Measurements from ENCODE around the gene IKZF1. TPM values are rescaled to one million over a fixed set of nuclear protein-coding genes. Genes with fewer than 3 reads are reported as not detected.

Gene IKZF1
- total RNA-seq, 6 experiments from 2014 or later, result 3.1 to 9.6 (median 5.2) TPM

DNA sequence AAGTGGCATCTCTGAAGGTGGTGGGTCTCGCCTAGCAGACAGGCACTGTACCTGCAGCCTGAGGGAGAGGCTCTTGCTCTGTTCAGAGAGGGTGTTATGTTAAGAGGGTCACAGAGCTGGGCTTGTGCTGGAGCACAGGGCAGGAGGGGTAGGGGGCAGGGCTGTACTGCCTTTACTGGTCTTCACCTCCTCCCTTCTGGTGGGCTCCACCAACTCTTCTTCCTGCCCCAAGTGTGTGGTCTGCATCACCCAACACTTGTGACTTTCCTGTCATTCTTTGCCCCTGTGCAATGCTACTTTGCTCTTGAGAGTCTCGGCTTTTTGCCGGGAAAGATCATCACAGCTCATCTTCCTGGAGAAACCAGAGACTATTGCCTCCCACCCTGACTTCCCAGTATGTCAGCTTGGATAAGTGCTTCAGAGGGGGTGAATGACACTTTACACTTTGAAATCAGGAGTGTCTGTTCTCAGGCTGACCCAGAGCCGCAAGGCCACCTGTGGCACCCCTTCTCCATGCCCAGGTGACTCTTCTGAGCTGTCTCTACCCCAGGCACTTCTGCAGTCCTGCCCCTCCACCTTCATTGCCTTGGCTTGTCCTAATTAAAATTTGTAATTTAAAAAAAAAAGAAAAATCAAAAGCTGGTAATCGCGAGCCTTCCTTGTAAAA lies 38.4 kb upstream of the IKZF1 start:
- H3K9me3 ChIP-seq, result no peaks in the 10 kb centered on the region
- no peaks in the 10 kb centered on the region for H3K4me1 ChIP-seq
- WGBS (ENCODE audit: insufficient coverage, low coverage, low lambda C conversion rate, missing lambda C conversion rate), result 63% methylated on average over 5 of the region's 6 CpGs
- TF ChIP-seq CTCF (IDR thresholded peaks at IDR 0.05) (no peak), POLR2A (IDR thresholded peaks at IDR 0.05) (no peak)
- ATAC-seq (peak in 3 of 4 donors; percentile 15 to 33 (median 33)), DNase-seq (no peak)
- H3K36me3 ChIP-seq, result no peaks in the 10 kb centered on the region
- no peaks in the 10 kb centered on the region for H3K27me3 ChIP-seq
- intact Hi-C loops (cut with DNase I), result no loop called here
- H3K4me3 ChIP-seq, result no peak overlapping the region
- no peak overlapping the region for H3K27ac ChIP-seq

- intact Hi-C loops (cut with DNase I), result no loop called here
- no peaks in the 10 kb centered on the region for H3K36me3 ChIP-seq
- DNase-seq (peak in 1 of 3 donors; percentile 40), ATAC-seq (peak; percentile 38 to 66 (median 56))
- TF ChIP-seq CTCF (IDR thresholded peaks at IDR 0.05) (no peak), POLR2A (IDR thresholded peaks at IDR 0.05) (no peak)
- H3K9me3 ChIP-seq, result no peaks in the 10 kb centered on the region
- 20% methylated on average over 8 of the region's 11 CpGs for WGBS (ENCODE audit: insufficient coverage, low coverage, low lambda C conversion rate, missing lambda C conversion rate)
- no peaks in the 10 kb centered on the region for H3K27me3 ChIP-seq
- H3K27ac ChIP-seq, result no peak overlapping the region
- H3K4me3 ChIP-seq, result no peak overlapping the region
- no peaks in the 10 kb centered on the region for H3K4me1 ChIP-seq
These were observed 37.7 kb upstream of the IKZF1 start for GRCh38 chr7:50266635-50267386.

DNA sequence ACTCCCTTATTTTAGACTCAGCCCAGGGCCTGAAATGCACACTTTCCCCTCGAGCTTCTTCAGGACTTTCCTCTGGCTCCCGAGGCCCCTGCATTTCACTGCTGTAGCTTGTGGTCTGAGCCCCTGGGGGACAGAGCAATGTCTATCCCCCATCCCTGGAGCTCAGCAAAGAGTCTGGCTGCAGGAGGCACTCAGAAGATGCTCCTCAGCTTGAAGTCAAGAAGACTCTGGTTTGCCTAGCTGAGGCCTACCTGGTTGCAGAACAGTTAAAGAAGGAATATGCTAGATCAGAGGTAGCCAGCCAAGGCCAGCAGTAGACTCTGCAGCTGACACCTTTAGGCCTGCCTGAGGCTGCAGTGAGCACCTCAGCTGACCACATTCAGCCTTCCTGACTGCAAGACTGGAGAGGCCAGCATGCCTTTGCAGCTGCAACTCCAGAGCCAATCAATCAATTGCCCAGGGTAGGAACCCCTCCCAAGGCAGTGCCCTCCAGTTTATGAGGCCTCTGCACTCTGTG lies 36.9 kb upstream of the IKZF1 start:
- no peaks in the 10 kb centered on the region for H3K9me3 ChIP-seq
- ATAC-seq (peak in 1 of 4 donors; percentile 29), DNase-seq (no peak)
- TF ChIP-seq POLR2A (IDR thresholded peaks at IDR 0.05) (no peak), CTCF (IDR thresholded peaks at IDR 0.05) (no peak)
- H3K27ac ChIP-seq, result no peak overlapping the region
- no peak overlapping the region for H3K4me3 ChIP-seq
- no peaks in the 10 kb centered on the region for H3K36me3 ChIP-seq
- no peaks in the 10 kb centered on the region for H3K27me3 ChIP-seq
- intact Hi-C loops (cut with DNase I), result no loop called here
- H3K4me1 ChIP-seq, result no peaks in the 10 kb centered on the region
- 23% methylated on average over 2 of the region's 2 CpGs for WGBS (ENCODE audit: insufficient coverage, low coverage, low lambda C conversion rate, missing lambda C conversion rate)

DNA sequence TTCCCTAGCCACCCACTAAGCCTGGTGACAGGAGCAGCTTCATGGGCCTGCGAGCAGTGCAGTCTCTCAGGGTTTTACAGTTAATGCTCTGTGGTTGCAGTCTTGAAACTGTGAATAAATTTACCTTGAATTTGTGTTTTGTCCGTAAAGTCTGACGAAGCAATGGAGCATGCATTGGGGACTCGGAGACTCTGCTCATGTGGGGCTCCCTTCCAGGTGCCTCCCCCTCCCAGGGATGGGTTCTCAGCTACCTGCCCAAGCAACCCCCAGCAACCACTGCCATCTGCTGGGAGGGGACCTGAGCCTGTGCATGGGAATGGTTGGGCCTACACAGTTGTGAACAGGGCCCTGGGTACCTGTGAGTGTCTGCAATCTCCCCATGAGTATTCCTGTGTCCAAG lies 36.3 kb upstream of the IKZF1 start:
- DNase-seq (no peak), ATAC-seq (no peak)
- Histone ChIP-seq H3K27me3 (no peaks in the 10 kb centered on the region), H3K4me3 (no peak overlapping the region), H3K36me3 (no peaks in the 10 kb centered on the region), H3K9me3 (no peaks in the 10 kb centered on the region), H3K4me1 (no peaks in the 10 kb centered on the region), H3K27ac (no peak overlapping the region)
- TF ChIP-seq CTCF (IDR thresholded peaks at IDR 0.05), result no peak
- no peak for TF ChIP-seq POLR2A (IDR thresholded peaks at IDR 0.05)
- intact Hi-C loops (cut with DNase I), result no loop called here
- WGBS (ENCODE audit: insufficient coverage, low coverage, low lambda C conversion rate, missing lambda C conversion rate), result 46% methylated on average over 3 of the region's 4 CpGs

All from right lobe of liver (tissue), 6 donors.